ENCODE measurements around the gene CAMKV. TPM values are rescaled to one million over a fixed set of nuclear protein-coding genes. Genes with fewer than 3 reads are reported as not detected.
A peak's percentile ranks its signal among the peaks of the same experiment; 100 is the strongest.

The CAMKV gene
- total and polyA plus RNA-seq, 2 of the 4 experiments (the other 2 are of a cell fraction), result not detected

DNA sequence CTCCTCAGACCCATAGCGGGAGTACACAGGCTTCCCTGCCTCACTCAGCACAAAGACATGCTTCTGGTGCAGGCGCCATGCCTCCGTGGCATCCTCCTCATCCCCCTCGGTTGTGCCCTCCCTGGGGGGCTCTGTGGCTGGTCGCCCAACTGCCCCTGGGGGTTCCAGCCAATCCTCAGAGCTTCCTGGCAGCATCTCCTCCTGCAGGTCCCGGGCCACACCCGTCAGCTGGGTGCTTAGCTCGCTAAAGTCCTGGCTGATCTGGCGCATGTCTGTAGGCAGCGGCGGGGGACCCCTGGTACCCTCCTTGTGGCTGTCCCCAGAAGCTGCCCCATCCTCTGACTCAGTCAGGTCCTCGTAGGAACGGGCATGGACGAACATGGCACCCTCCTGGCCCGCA lies 41.9 kb upstream of the CAMKV start:
- ATAC-seq (ENCODE audit: low read depth) (no peak), DNase-seq (no peak)
- no peak overlapping the region for H3K4me2 ChIP-seq (ENCODE audit: low read depth, low read length)
- peaks cover 1% of the 10 kb centered on the region; the same call in 1 of the 2 replicates for H3K9me1 ChIP-seq (ENCODE audit: insufficient read depth, low read length)
- H3K4me3 ChIP-seq (ENCODE audit: insufficient read depth, low read depth, low read length), result no peak overlapping the region
- H2AK5ac ChIP-seq (ENCODE audit: low read depth, low read length), result no peak overlapping the region
- H4K8ac ChIP-seq (ENCODE audit: low read depth in 2 of 2, low read length in 2 of 2), result no peak overlapping the region
- POLR2A ChIA-PET (ENCODE audit: unreplicated experiment), result no interaction called here
- H3K27me3 ChIP-seq (ENCODE audit: control insufficient read depth, insufficient read depth, low read length), result no peaks in the 10 kb centered on the region
- H2AFZ ChIP-seq (replicated peaks; ENCODE audit: low read length, poor library complexity), result peak overlapping the region; percentile 11
- H4K91ac ChIP-seq (ENCODE audit: insufficient read depth, low read depth, low read length), result no peak overlapping the region
- H3K79me1 ChIP-seq (ENCODE audit: low read depth in 1 of 2, low read length in 2 of 2), result peaks cover 0 to 4% of the 10 kb centered on the region in 2 experiments; a peak in 2 of 4 replicates
- H2AK9ac ChIP-seq (replicated peaks; ENCODE audit: low read depth, low read length, poor library complexity), result peak overlapping the region; percentile 16
- H3K18ac ChIP-seq (ENCODE audit: low read depth, low read length), result no peak overlapping the region
- intact Hi-C loops (cut with micrococcal nuclease), result no loop called here
- H3K36me3 ChIP-seq (ENCODE audit: control insufficient read depth, insufficient read depth, low read length), result peaks cover 21% of the 10 kb centered on the region
- no peak overlapping the region for H3K23ac ChIP-seq (ENCODE audit: low read depth, low read length)
- H2BK15ac ChIP-seq (ENCODE audit: low read depth, low read length), result no peak overlapping the region
- H3K4me1 ChIP-seq (ENCODE audit: control insufficient read depth, insufficient read depth, low read length), result no peaks in the 10 kb centered on the region
- 94% methylated on average over 11 of the region's 15 CpGs; no CpG with 5 or more reads in 1 of the 2 experiments for WGBS, 2 experiments (ENCODE audit: extremely low coverage in 2 of 2, insufficient read length in 1 of 2)
- H3K27ac ChIP-seq (ENCODE audit: insufficient read depth, low read length), result no peak overlapping the region
- no peak overlapping the region for H3K14ac ChIP-seq (replicated peaks; ENCODE audit: low read depth, low read length)
- no peaks in the 10 kb centered on the region for H3K9me3 ChIP-seq (ENCODE audit: control insufficient read depth, insufficient read depth, low read length)
- H2BK5ac ChIP-seq (ENCODE audit: low read depth, low read length, poor library complexity, severe bottlenecking), result no peak overlapping the region
- no peak overlapping the region for H2BK20ac ChIP-seq (ENCODE audit: low read depth, low read length)
- H4K20me1 ChIP-seq (ENCODE audit: insufficient read depth, low read length), result peaks cover 2% of the 10 kb centered on the region; the same call in 1 of the 2 replicates
- no peak overlapping the region for H2BK120ac ChIP-seq (ENCODE audit: low read depth, low read length)
- TF ChIP-seq CHD1 (IDR thresholded peaks at IDR 0.05; ENCODE audit: low read depth, low read length), result no peak
- no peak for TF ChIP-seq MAZ (IDR thresholded peaks at IDR 0.05; ENCODE audit: borderline replicate concordance, low read depth, low read length)
- no peak for TF ChIP-seq MXI1 (IDR thresholded peaks at IDR 0.05; ENCODE audit: borderline replicate concordance, low read depth, low read length)
- TF ChIP-seq POLR2A (IDR thresholded peaks at IDR 0.05; ENCODE audit: low read depth, low read length), result no peak
- no peak for TF ChIP-seq FOS (IDR thresholded peaks at IDR 0.05; ENCODE audit: low read depth, low read length)
- no peak for TF ChIP-seq SMC3 (IDR thresholded peaks at IDR 0.05; ENCODE audit: low read depth, low read length)
- no peak for TF ChIP-seq RFX5 (IDR thresholded peaks at IDR 0.05; ENCODE audit: low read depth, low read length)
- TF ChIP-seq RCOR1 (IDR thresholded peaks at IDR 0.05; ENCODE audit: insufficient replicate concordance, low read length), result no peak
- TF ChIP-seq CEBPB (IDR thresholded peaks at IDR 0.05; ENCODE audit: low read depth, low read length), result no peak
- TF ChIP-seq, protein P1, sequence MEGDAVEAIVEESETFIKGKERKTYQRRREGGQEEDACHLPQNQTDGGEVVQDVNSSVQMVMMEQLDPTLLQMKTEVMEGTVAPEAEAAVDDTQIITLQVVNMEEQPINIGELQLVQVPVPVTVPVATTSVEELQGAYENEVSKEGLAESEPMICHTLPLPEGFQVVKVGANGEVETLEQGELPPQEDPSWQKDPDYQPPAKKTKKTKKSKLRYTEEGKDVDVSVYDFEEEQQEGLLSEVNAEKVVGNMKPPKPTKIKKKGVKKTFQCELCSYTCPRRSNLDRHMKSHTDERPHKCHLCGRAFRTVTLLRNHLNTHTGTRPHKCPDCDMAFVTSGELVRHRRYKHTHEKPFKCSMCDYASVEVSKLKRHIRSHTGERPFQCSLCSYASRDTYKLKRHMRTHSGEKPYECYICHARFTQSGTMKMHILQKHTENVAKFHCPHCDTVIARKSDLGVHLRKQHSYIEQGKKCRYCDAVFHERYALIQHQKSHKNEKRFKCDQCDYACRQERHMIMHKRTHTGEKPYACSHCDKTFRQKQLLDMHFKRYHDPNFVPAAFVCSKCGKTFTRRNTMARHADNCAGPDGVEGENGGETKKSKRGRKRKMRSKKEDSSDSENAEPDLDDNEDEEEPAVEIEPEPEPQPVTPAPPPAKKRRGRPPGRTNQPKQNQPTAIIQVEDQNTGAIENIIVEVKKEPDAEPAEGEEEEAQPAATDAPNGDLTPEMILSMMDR (conservative IDR thresholded peaks at IDR 0.05; ENCODE audit: low read depth, low read length), result no peak
- TF ChIP-seq NFE2L2 (IDR thresholded peaks at IDR 0.05; ENCODE audit: low read depth, low read length), result no peak
- no peak for TF ChIP-seq ELK1 (IDR thresholded peaks at IDR 0.05; ENCODE audit: borderline replicate concordance, low read depth, low read length)
- H4K5ac ChIP-seq (ENCODE audit: low read depth, low read length), result no peak overlapping the region
- no peak overlapping the region for H3K9ac ChIP-seq (ENCODE audit: low read depth, low read length)
- dilution Hi-C loops (cut with HindIII; ENCODE audit: low sequenced_read_pairs, unreplicated experiment), result no loop called here
- BruUV-seq (replicated peaks), result no TSS peak
- H3K56ac ChIP-seq (ENCODE audit: extremely low read depth, insufficient read depth, low read length), result no peak overlapping the region
- in situ Hi-C loops (cut with MboI; ENCODE audit: low sequenced_read_pairs), result no loop called here
- H3K4ac ChIP-seq (ENCODE audit: low read depth, low read length), result no peak overlapping the region
- CTCF ChIA-PET, result no interaction called here
